NCI-H82 (cell line): Measurements from ENCODE around the gene FAM199X.
A peak's percentile ranks its signal among the peaks of the same experiment; 100 is the strongest.

ENCODE experiments used
- DNase-seq: peaks from one replicate; lab custom pipeline; 2025; lab: John Stamatoyannopoulos, UW

The FAM199X gene

GRCh38 chrX:104165894-104166734 lies at the start of gene FAM199X:
Gene FAM199X, plus strand, starts transcription at chrX:104166453. Its CDS starts 333 bp downstream, at chrX:104166786.
- peak; percentile 92 for DNase-seq

- no peak for DNase-seq
Observed at GRCh38 chrX:104117759-104118158, 48.5 kb upstream of the FAM199X start.

- no peak for DNase-seq
Observed at GRCh38 chrX:104118765-104119164, 47.5 kb upstream of the FAM199X start.

GRCh38 chrX:104122829-104123228 lies 43.4 kb upstream of the FAM199X start:
- no peak for DNase-seq

- no peak for DNase-seq
Observed at GRCh38 chrX:104126856-104127255, 39.4 kb upstream of the FAM199X start.

- no peak for DNase-seq
Observed at GRCh38 chrX:104130808-104131207, 35.4 kb upstream of the FAM199X start.

- no peak for DNase-seq
Observed at GRCh38 chrX:104134583-104135261, 31.5 kb upstream of the FAM199X start.

GRCh38 chrX:104135677-104136076 lies 30.6 kb upstream of the FAM199X start:
- DNase-seq, result no peak

- peak; percentile 93 for DNase-seq
Observed at GRCh38 chrX:104136241-104137019, 29.8 kb upstream of the FAM199X start.

GRCh38 chrX:104137496-104137895 lies 28.8 kb upstream of the FAM199X start:
- peak; percentile 11 for DNase-seq

- DNase-seq, result no peak
Observed at GRCh38 chrX:104141087-104141760, 25.0 kb upstream of the FAM199X start.

- peak; percentile 1 for DNase-seq
Observed at GRCh38 chrX:104151037-104151436, 15.2 kb upstream of the FAM199X start.

GRCh38 chrX:104156630-104157529 lies 9.4 kb upstream of the FAM199X start, which contains the start of gene SLC25A53:
Gene SLC25A53, minus strand, starts transcription at chrX:104157009. Its CDS starts 51,752 bp downstream, at chrX:104105257.
- peak; percentile 96 for DNase-seq

GRCh38 chrX:104166735-104167436 lies 633 bp downstream of the FAM199X start:
- peak; percentile 33 for DNase-seq

- no peak for DNase-seq
Observed at GRCh38 chrX:104168127-104168526, 1.9 kb downstream of the FAM199X start.

GRCh38 chrX:104172121-104172520 lies 5.9 kb downstream of the FAM199X start:
- no peak for DNase-seq

- DNase-seq, result no peak
Observed at GRCh38 chrX:104172788-104173187, 6.5 kb downstream of the FAM199X start.

- DNase-seq, result no peak
Observed at GRCh38 chrX:104173841-104174240, 7.6 kb downstream of the FAM199X start.

GRCh38 chrX:104183685-104184084 lies 17.4 kb downstream of the FAM199X start:
- DNase-seq, result peak; percentile 11

- DNase-seq, result no peak
Observed at GRCh38 chrX:104187931-104188330, 21.7 kb downstream of the FAM199X start.
